Gastrocnemius medialis (tissue), 4 donors: ENCODE data around the gene SSR1. TPM values are rescaled to one million over a fixed set of nuclear protein-coding genes. Genes with fewer than 3 reads are reported as not detected.

Experiments used
- ATAC-seq, 2 donors: fragments of 150-250 bp; one replicate each; pipeline ENCODE4 v1.9.1; 2016
- DNase-seq, 2 donors: peaks; one replicate each; pipeline ENCODE4 v3.0.0-alpha.2; 2019
- H3K27ac ChIP-seq, 4 donors: fragments of 200-600 bp; sonication (generic); 1 replicate in 1 of 4; 2 replicates in 3 of 4; pipeline ENCODE4 v1.5.1; 2016 to 2018; ENCODE audit warnings: mild to moderate bottlenecking in 2 of 4, moderate library complexity in 1 of 4
- H3K27me3 ChIP-seq, 3 donors: fragments of 200-600 bp; sonication (generic) in 2 of 3; 1 replicate in 1 of 3; 2 replicates in 2 of 3; pipeline versions ENCODE4 v1.5.1 to v1.6.0; 2016 to 2019; ENCODE audit warnings: mild to moderate bottlenecking in 1 of 3, moderate library complexity in 1 of 3
- H3K36me3 ChIP-seq, 2 donors: fragments of 200-600 bp; sonication (generic) in 1 of 2; one replicate each; pipeline ENCODE4 v1.5.1; 2017 to 2018
- H3K4me1 ChIP-seq, 2 donors: fragments of 200-600 bp; sonication (generic) in 1 of 2; one replicate each; pipeline ENCODE4 v1.5.1; 2016 to 2017; ENCODE audit warnings: mild to moderate bottlenecking in 2 of 2
- H3K4me3 ChIP-seq, 4 donors: fragments of 200-600 bp; sonication (generic) in 3 of 4; 1 replicate in 1 of 4; 2 replicates in 3 of 4; pipeline ENCODE4 v1.5.1; 2016 to 2019; ENCODE audit warnings: mild to moderate bottlenecking in 2 of 4
- H3K9me3 ChIP-seq, 3 donors: fragments of 200-600 bp; sonication (generic) in 2 of 3; 1 replicate in 1 of 3; 2 replicates in 2 of 3; pipeline ENCODE4 v1.5.1; 2016 to 2019
- CTCF ChIP-seq, 5 experiments: fragments of 450-650 bp in 3 of 5; fragments of 200-600 bp in 2 of 5; sonication (generic) in 2 of 5; IDR thresholded peaks in 4 of 5; conservative IDR thresholded peaks in 1 of 5; 1 replicate in 4 of 5; 2 replicates in 1 of 5; pipeline ENCODE4 v1.5.1; 2016 to 2019; ENCODE audit warnings: antibody characterized with exemption in 5 of 5, mild to moderate bottlenecking in 3 of 5, moderate library complexity in 3 of 5
- POLR2A ChIP-seq, 2 donors: fragments of 450-650 bp; IDR thresholded peaks; one replicate each; pipeline ENCODE4 v1.6.1; 2017; ENCODE audit warnings: antibody characterized with exemption in 2 of 2, mild to moderate bottlenecking in 2 of 2, moderate library complexity in 2 of 2
- in situ Hi-C, 4 donors: fragments of 200-750 bp; cut with MboI; loops; one replicate each; pipeline versions ENCODE4 v1.15.0 to v1.8.0; 2017; ENCODE audit warnings: low sequenced_read_pairs in 4 of 4
- intact Hi-C: fragments of 100-400 bp; cut with DNase I; formaldehyde crosslinking; loops from one replicate; pipeline ENCODE4 v1.15.1; 2023; ENCODE audit warnings: low total_unique reads
- total RNA-seq, 4 donors: library from RNA; depleted of rRNA; stranded (reverse); fragments of >200 nt; gene quantifications; one replicate each; pipeline versions ENCODE4 v1.1.0 to v1.2.3, GENCODE V29; 2016

The SSR1 gene
- total RNA-seq, 4 donors from 2014 or later, result 11.8 to 36.8 (median 18.6) TPM

- Histone ChIP-seq H3K9me3 (no peaks in the 10 kb centered on the region), H3K4me1 (no peaks in the 10 kb centered on the region), H3K36me3 (peaks cover 0 to 75% of the 10 kb centered on the region in 2 donors), H3K27me3 (no peaks in the 10 kb centered on the region), H3K27ac (no peak overlapping the region), H3K4me3 (no peak overlapping the region)
- no peak for DNase-seq
- ATAC-seq, result no peak
- intact Hi-C loops, result no loop called here
- TF ChIP-seq CTCF (IDR thresholded peaks at IDR 0.05 in 4 of 5, conservative IDR thresholded peaks at IDR 0.05 in 1 of 5) (no peak), POLR2A (IDR thresholded peaks at IDR 0.05) (no peak)
- in situ Hi-C loops, result loop anchor here in 1 of 4 donors (10.0 kb wide), 2 partner anchors 80 to 300 kb away; partner anchors contain the start of genes CAGE1 and RIOK1
These were observed 8.2 kb downstream of the SSR1 start for GRCh38 chr6:7304821-7305220.

GRCh38 chr6:7301702-7302101 lies 11.3 kb downstream of the SSR1 start:
- TF ChIP-seq CTCF (IDR thresholded peaks at IDR 0.05 in 4 of 5, conservative IDR thresholded peaks at IDR 0.05 in 1 of 5), result no peak
- no peak for TF ChIP-seq POLR2A (IDR thresholded peaks at IDR 0.05)
- H3K9me3 ChIP-seq, result no peaks in the 10 kb centered on the region
- peaks cover 2 to 82% of the 10 kb centered on the region in 2 donors for H3K36me3 ChIP-seq
- ATAC-seq (no peak), DNase-seq (no peak)
- intact Hi-C loops, result no loop called here
- no peak overlapping the region for H3K4me3 ChIP-seq
- H3K27me3 ChIP-seq, result no peaks in the 10 kb centered on the region
- in situ Hi-C loops, result loop anchor here in 1 of 4 donors (10.0 kb wide), 2 partner anchors 83 to 303 kb away; partner anchors contain the start of genes CAGE1 and RIOK1
- no peaks in the 10 kb centered on the region for H3K4me1 ChIP-seq
- no peak overlapping the region for H3K27ac ChIP-seq

- H3K9me3 ChIP-seq, result no peaks in the 10 kb centered on the region
- no peak overlapping the region for H3K4me3 ChIP-seq
- H3K4me1 ChIP-seq, result no peaks in the 10 kb centered on the region
- H3K27me3 ChIP-seq, result no peaks in the 10 kb centered on the region
- TF ChIP-seq CTCF (IDR thresholded peaks at IDR 0.05 in 4 of 5, conservative IDR thresholded peaks at IDR 0.05 in 1 of 5) (no peak), POLR2A (IDR thresholded peaks at IDR 0.05) (no peak)
- in situ Hi-C loops (loop anchor here in 1 of 4 donors (10.0 kb wide), 2 partner anchors 84 to 304 kb away; partner anchors contain the start of genes CAGE1 and RIOK1), intact Hi-C loops (no loop called here)
- H3K36me3 ChIP-seq, result peaks cover 2 to 86% of the 10 kb centered on the region in 2 donors
- ATAC-seq (no peak), DNase-seq (no peak)
- no peak overlapping the region for H3K27ac ChIP-seq
These were observed 12.1 kb downstream of the SSR1 start for GRCh38 chr6:7300926-7301325.

GRCh38 chr6:7298113-7298512 lies 14.9 kb downstream of the SSR1 start:
- TF ChIP-seq CTCF (IDR thresholded peaks at IDR 0.05 in 4 of 5, conservative IDR thresholded peaks at IDR 0.05 in 1 of 5) (no peak), POLR2A (IDR thresholded peaks at IDR 0.05) (no peak)
- in situ Hi-C loops, result loop anchor here in 2 of 4 donors (25.0 kb wide), 1 partner anchor 314 kb away; no protein-coding TSS in a partner anchor

GRCh38 chr6:7296602-7297001 lies 16.4 kb downstream of the SSR1 start:
- H3K9me3 ChIP-seq, result no peaks in the 10 kb centered on the region
- H3K4me1 ChIP-seq, result no peaks in the 10 kb centered on the region
- TF ChIP-seq CTCF (IDR thresholded peaks at IDR 0.05 in 4 of 5, conservative IDR thresholded peaks at IDR 0.05 in 1 of 5) (no peak), POLR2A (IDR thresholded peaks at IDR 0.05) (no peak)
- intact Hi-C loops, result no loop called here
- DNase-seq, result no peak
- in situ Hi-C loops, result loop anchor here in 2 of 4 donors (25.0 kb wide), 1 partner anchor 316 kb away; no protein-coding TSS in a partner anchor
- no peaks in the 10 kb centered on the region for H3K27me3 ChIP-seq
- no peak overlapping the region for H3K27ac ChIP-seq
- no peak overlapping the region for H3K4me3 ChIP-seq
- H3K36me3 ChIP-seq, result peaks cover 2 to 88% of the 10 kb centered on the region in 2 donors
- ATAC-seq, result no peak

More at GRCh38 chr6:7298113-7298512, 14.9 kb downstream of the SSR1 start:
- no peak overlapping the region for H3K4me3 ChIP-seq
- DNase-seq, result no peak
- intact Hi-C loops, result no loop called here
- H3K27ac ChIP-seq, result no peak overlapping the region
- no peaks in the 10 kb centered on the region for H3K9me3 ChIP-seq
- H3K4me1 ChIP-seq, result no peaks in the 10 kb centered on the region
- no peak for ATAC-seq
- H3K36me3 ChIP-seq, result peaks cover 2 to 89% of the 10 kb centered on the region in 2 donors
- H3K27me3 ChIP-seq, result no peaks in the 10 kb centered on the region
